WTC11 (cell line): ENCODE measurements around the gene BICC1.

Source experiments
- ZMAT4 ChIP-seq: fragments of 250-450 bp; sonication (Bioruptor Pico); IDR thresholded peaks from 2 replicates; pipeline ENCODE4 v1.9.0; 2021; ENCODE audit warnings: mild to moderate bottlenecking
- TF ChIP-seq, protein P1 (sequence below): fragments of 200-600 bp; IDR thresholded peaks from 2 replicates; pipeline ENCODE4 v1.8.0; 2022; ENCODE audit warnings: antibody characterized with exemption

DNA sequence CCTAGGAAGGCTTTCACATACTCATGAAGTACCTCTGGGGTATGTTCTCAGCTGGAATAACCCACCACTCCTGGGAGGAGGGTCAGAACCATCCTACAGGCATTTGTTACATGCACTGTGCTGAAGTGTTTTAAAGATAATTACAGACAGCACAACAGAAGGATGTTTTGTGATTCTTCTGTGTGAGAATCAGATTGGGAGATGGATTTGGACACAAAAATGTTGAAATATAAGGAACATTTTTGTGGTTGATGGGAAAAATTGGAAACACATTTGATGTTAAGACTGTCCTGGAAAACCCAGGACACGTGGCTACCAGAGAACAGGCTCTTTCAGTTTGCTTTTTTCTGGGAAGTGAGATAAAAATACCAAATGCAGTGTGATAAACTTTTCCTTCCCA, 61.4 kb downstream of the BICC1 start:
- TF ChIP-seq, protein P1, sequence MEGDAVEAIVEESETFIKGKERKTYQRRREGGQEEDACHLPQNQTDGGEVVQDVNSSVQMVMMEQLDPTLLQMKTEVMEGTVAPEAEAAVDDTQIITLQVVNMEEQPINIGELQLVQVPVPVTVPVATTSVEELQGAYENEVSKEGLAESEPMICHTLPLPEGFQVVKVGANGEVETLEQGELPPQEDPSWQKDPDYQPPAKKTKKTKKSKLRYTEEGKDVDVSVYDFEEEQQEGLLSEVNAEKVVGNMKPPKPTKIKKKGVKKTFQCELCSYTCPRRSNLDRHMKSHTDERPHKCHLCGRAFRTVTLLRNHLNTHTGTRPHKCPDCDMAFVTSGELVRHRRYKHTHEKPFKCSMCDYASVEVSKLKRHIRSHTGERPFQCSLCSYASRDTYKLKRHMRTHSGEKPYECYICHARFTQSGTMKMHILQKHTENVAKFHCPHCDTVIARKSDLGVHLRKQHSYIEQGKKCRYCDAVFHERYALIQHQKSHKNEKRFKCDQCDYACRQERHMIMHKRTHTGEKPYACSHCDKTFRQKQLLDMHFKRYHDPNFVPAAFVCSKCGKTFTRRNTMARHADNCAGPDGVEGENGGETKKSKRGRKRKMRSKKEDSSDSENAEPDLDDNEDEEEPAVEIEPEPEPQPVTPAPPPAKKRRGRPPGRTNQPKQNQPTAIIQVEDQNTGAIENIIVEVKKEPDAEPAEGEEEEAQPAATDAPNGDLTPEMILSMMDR = no peak
- no peak for TF ChIP-seq ZMAT4
